Thymus (tissue), 11 donors: ENCODE data around the gene CYP26B1. TPM values are rescaled to one million over a fixed set of nuclear protein-coding genes. Genes with fewer than 3 reads are reported as not detected.

Experiments
- DNase-seq, 9 donors: peaks; one replicate each; pipeline ENCODE4 v3.0.0-alpha.2; 2013; ENCODE audit warnings: low spot score in 9 of 9, low read depth in 6 of 9, missing footprints in 1 of 9
- H3K27ac ChIP-seq, 2 donors: one replicate each; pipeline ENCODE4 v1.5.1; 2013; ENCODE audit warnings: control low read depth in 1 of 2, low read depth in 1 of 2, low read length in 1 of 2, mild to moderate bottlenecking in 1 of 2, moderate library complexity in 1 of 2
- H3K27me3 ChIP-seq, 2 donors: one replicate each; pipeline ENCODE4 v1.5.1; 2013; ENCODE audit warnings: low read length in 1 of 2; ENCODE audit not compliant: control insufficient read depth in 2 of 2, insufficient read depth in 1 of 2
- H3K36me3 ChIP-seq, 2 donors: one replicate each; pipeline ENCODE4 v1.5.1; 2013; ENCODE audit warnings: low read length in 1 of 2, mild to moderate bottlenecking in 1 of 2, moderate library complexity in 1 of 2; ENCODE audit not compliant: control insufficient read depth in 2 of 2, insufficient read depth in 2 of 2
- H3K4me1 ChIP-seq, 2 donors: one replicate each; pipeline ENCODE4 v1.5.1; 2013; ENCODE audit warnings: low read length in 2 of 2; ENCODE audit not compliant: control insufficient read depth in 2 of 2, insufficient read depth in 2 of 2
- H3K4me3 ChIP-seq, 2 donors: one replicate each; pipeline ENCODE4 v1.5.1; 2013; ENCODE audit warnings: low read length in 2 of 2, control low read depth in 1 of 2, mild to moderate bottlenecking in 1 of 2
- H3K9me3 ChIP-seq, 2 donors: one replicate each; pipeline ENCODE4 v1.5.1; 2013; ENCODE audit warnings: low read length in 1 of 2, mild to moderate bottlenecking in 1 of 2; ENCODE audit not compliant: control insufficient read depth in 2 of 2, insufficient read depth in 1 of 2
- WGBS: extraction: QIAGEN DNeasy Blood & Tissue Kit; methylation state at CpG from one replicate; pipeline ENCODE4 v1.1.7; 2013; 5-methylcytosine and 5-hydroxymethylcytosine counted together
- polyA plus RNA-seq: library from polyadenylated mRNA; stranded (reverse); fragments of 200-250 nt; gene quantifications from one replicate; pipeline ENCODE4 v1.2.3, GENCODE V29; 2013
- total RNA-seq: library from RNA; stranded (reverse); fragments of 120-200 nt; gene quantifications from one replicate; pipeline ENCODE4 v1.2.4, GENCODE V29; 2013
- donor health status: healthy.

Gene CYP26B1
- total and polyA plus RNA-seq, 2 donors, result 5.6 to 10.3 TPM

DNA sequence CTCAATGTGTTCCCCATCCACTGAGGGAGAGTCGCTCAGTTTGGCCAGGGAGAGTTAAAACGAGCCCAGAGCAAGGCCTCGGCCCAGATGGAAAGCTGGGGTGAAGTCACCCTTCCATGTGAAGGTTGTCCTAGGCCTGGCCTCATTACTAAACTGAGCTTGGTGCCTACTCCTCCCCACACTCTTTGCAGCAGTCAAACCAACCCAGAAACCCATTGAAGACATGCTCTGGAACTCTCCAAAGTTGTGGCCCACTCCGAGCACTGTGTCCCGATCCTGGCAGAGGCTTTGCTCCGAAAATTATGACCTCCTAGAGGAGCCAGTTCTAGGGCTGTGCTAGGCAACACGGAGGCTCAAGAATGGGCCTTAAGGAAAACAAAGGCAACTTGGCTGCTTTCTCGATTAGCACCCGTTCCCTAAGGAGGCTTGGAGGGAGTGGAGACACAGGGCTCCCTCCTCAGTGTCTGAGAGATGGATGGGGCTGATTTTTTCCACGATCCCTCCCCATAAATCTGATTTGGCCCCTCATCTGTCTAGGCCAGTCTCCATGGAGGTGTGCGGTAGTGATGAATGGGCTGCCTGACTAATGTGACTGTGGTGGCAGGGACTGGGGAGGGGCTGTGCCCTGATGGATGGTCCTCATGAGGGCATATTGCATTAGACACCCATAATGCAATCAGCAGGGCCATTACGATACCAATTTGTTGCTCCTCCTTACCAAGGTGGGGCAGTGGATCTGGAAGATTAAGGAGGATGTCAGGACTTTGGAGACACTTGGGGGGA lies 11.7 kb upstream of the CYP26B1 start:
- no peak for DNase-seq
- no peaks in the 10 kb centered on the region for H3K4me1 ChIP-seq
- H3K27ac ChIP-seq, result no peak overlapping the region
- H3K9me3 ChIP-seq, result no peaks in the 10 kb centered on the region
- 93% methylated on average over 12 of the region's 12 CpGs for WGBS
- H3K36me3 ChIP-seq, result no peaks in the 10 kb centered on the region
- no peak overlapping the region for H3K4me3 ChIP-seq
- peaks cover 0 to 3% of the 10 kb centered on the region in 2 donors for H3K27me3 ChIP-seq

DNA sequence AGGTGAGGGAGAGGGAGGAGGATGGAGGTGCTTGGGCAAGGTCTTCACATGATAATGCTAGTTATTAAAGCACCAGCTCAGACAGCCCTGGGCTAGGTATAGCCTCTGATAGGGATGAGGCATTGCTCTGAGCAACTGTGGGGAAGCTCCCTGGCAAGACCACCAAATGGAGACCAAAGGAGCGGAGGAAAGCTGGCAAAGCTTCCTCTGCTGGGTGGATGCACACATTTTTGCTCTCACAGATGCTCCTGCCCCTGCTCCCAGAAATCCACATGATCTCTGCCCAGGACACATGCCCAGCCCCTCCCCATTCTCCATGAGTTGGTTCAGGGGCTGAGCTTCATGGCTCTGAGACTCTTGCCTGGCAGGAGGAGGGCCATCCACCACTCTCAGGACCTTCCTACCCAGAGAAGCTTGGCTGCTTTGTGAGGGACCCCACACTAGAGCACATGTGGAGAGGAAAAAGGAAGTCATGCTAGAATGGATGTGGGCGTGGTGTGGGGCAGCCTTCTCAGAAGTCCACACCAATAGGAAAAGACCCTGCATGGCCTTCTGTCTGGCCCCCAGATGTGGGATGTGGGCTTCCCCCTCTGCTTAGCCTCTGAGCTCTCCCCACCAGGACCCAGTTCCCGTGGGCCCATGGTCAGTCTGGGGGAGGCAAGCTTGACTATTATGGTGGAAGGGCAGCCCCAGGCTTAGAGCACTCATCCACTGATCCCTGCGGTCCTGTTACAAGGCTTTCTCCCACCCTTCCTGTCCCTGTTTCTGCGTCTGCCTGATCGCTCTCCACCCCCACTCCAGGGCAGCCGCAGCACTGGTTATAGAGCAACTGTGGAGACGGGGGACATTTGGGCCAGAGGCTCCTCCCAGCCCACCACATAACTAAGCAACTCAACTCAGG lies 10.5 kb upstream of the CYP26B1 start:
- Histone ChIP-seq H3K27ac (no peak overlapping the region), H3K9me3 (no peaks in the 10 kb centered on the region), H3K4me1 (no peaks in the 10 kb centered on the region), H3K36me3 (no peaks in the 10 kb centered on the region), H3K27me3 (peaks cover 0 to 10% of the 10 kb centered on the region in 2 donors), H3K4me3 (no peak overlapping the region)
- 90% methylated on average over 8 of the region's 8 CpGs for WGBS
- DNase-seq, result no peak

DNA sequence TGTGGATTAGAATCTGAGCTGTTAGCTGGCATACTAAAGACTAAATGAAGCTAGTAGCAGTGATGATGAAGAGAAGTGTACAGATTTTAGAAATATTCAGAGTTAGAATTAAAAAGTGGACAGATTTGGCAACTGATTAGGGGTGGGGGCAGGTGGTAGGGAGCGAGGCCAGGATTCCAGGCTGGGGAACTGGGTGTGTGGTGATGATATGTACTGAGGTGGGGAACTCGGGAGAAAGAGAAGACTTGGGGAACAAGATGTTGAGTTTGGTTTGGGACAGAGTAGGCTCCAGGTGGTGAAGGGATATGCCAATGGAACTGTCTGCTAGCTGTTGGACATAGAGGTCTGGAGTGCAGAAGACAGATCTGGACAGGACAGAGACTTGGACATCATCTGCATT lies 9.2 kb upstream of the CYP26B1 start:
- Histone ChIP-seq H3K4me1 (no peaks in the 10 kb centered on the region), H3K36me3 (no peaks in the 10 kb centered on the region), H3K4me3 (no peak overlapping the region), H3K27me3 (peaks cover 0 to 13% of the 10 kb centered on the region in 2 donors), H3K27ac (no peak overlapping the region), H3K9me3 (no peaks in the 10 kb centered on the region)
- no peak for DNase-seq
- 84% methylated on average over 2 of the region's 2 CpGs for WGBS

DNA sequence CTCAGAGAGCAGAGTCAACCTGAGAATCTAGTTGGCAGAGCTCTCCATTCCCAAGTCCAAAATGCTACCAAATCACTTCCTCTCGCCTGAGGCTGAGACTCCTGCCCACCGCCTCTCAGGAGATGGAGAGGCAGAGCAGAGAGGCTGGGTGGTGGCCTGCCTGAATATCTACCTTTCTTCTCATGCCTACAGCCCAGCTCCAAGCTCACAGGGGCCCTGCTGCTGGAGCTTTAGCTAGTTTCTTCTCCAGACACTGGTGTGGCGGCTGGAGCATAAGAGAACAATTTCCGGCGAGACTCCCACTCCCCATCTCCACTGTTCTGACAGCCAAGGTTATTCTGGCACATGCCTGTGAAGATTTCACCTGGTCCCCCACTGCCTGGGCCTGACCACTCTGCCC lies 8.1 kb upstream of the CYP26B1 start:
- Histone ChIP-seq H3K27ac (no peak overlapping the region), H3K4me1 (no peaks in the 10 kb centered on the region), H3K27me3 (peaks cover 3 to 24% of the 10 kb centered on the region in 2 donors), H3K36me3 (no peaks in the 10 kb centered on the region), H3K4me3 (no peak overlapping the region), H3K9me3 (no peaks in the 10 kb centered on the region)
- DNase-seq, result no peak
- WGBS, result 96% methylated on average over 5 of the region's 5 CpGs

DNA sequence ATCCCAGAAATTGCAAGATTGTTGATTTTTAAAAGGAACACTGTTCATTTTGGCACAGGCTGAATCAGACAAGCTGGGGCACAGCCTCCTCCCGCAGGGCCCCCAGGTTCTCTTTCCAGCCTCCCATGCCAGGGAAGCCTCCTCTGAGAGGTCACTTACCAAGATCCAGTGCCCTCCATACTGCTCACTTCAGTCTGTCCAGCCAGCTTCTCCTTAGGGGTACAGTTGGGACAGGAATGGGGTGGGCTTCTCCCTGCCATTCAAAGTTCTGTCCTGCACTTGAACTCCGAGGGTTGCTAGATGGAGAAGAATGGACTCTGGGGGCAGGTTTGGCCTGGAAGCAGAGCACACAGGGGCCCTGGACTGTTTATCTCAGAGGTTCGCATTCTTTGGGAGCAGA lies 7.5 kb upstream of the CYP26B1 start:
- WGBS, result 95% methylated on average over 3 of the region's 3 CpGs
- Histone ChIP-seq H3K4me1 (no peaks in the 10 kb centered on the region), H3K4me3 (no peak overlapping the region), H3K27me3 (peaks cover 9 to 30% of the 10 kb centered on the region in 2 donors), H3K36me3 (no peaks in the 10 kb centered on the region), H3K27ac (no peak overlapping the region), H3K9me3 (no peaks in the 10 kb centered on the region)
- DNase-seq, result no peak

DNA sequence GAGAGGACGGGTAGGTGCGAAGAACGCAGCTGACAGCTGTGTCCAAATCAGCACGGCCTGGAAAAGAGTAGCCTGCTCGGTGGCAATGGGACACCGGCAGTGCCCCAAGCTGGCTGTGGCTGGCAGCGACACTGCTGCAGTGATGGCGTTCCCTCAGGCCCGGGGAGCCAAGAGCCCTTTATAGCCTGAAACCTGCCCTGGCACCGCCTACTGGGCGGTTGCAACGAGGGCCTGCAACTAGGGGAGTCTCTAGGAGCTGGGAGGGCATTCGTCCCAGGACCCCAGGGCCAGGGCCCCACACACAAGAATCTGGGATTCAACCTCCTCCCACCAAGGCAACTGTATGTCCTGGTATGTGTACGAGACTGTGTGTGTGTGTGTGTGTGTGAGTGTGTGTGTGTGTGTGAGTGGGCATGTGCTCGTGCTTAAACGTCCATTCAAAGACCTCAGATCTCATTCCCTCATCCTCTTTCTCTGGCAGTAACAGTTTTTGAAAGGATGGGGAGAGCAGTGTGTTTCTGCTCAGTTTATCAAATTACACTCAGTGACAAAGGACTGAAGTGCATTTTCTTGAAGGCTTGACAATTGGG lies 6.8 kb upstream of the CYP26B1 start:
- peaks cover 16 to 37% of the 10 kb centered on the region in 2 donors for H3K27me3 ChIP-seq
- no peak overlapping the region for H3K27ac ChIP-seq
- H3K9me3 ChIP-seq, result no peaks in the 10 kb centered on the region
- no peak for DNase-seq
- no peaks in the 10 kb centered on the region for H3K36me3 ChIP-seq
- no peak overlapping the region for H3K4me3 ChIP-seq
- WGBS, result 90% methylated on average over 16 of the region's 16 CpGs
- no peaks in the 10 kb centered on the region for H3K4me1 ChIP-seq

DNA sequence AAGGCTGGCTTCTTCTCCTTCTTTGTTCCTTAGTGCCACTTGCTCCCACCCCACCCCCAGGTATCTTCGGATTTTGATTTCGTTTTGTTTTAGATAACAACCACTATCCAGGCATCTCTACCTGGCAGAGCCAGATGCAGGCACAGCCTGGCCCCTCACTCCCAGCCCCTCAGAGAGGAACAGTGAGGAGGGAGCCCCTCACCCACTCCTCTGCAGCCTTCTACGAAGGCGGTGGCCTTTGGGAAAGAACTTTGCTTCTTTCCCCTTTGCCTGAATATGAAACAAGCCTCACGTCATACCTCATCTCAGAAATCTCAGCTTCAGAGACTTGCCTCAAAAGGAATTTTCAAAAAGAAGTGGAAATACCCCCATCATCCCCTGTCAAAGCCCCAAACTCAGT lies 6.3 kb upstream of the CYP26B1 start:
- H3K27ac ChIP-seq, result no peak overlapping the region
- H3K4me1 ChIP-seq, result no peaks in the 10 kb centered on the region
- WGBS, result 93% methylated on average over 5 of the region's 5 CpGs
- no peaks in the 10 kb centered on the region for H3K36me3 ChIP-seq
- H3K9me3 ChIP-seq, result no peaks in the 10 kb centered on the region
- no peak for DNase-seq
- H3K4me3 ChIP-seq, result no peak overlapping the region
- peaks cover 21 to 42% of the 10 kb centered on the region in 2 donors for H3K27me3 ChIP-seq

DNA sequence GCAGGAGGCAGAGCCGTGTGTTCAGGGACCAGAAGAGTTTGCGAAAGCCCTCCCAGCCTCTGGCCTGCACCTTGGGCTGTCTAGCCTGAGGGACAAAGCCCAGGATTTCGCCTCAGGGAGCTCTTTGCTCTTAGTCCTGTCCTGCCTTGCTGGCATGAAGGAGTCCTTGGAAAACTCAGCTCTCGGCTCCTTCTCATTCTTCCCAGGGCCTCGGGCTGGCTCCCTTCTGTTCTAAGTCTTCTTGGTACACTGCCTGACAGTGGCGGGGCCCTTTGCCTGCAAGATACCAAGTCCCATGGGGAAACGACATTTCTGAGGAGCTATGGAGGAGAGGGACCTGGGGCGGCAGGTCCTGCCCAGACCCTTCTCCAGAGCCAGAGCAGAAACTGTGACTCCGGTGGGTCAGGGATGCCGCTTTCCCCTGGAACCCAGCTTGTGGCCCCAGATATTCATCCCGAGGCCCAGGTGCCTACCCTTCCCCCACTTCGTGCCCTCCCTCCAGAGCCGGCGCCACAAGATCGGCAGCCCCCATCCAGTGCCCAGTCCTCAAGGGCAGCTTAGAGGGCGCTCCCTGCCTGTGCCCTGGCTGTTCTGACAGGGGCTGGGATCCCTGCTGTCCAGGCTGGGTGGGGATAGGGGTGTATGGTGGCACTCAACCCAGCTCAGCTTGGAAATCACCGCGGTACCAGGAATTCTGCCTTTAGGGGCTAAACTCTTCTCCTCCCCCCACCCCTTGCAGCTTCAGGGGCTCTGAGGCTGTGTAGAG lies 5.5 kb upstream of the CYP26B1 start:
- peaks cover 28 to 47% of the 10 kb centered on the region in 2 donors for H3K27me3 ChIP-seq
- no peaks in the 10 kb centered on the region for H3K9me3 ChIP-seq
- no peak overlapping the region for H3K4me3 ChIP-seq
- H3K4me1 ChIP-seq, result no peaks in the 10 kb centered on the region
- no peak for DNase-seq
- WGBS, result 87% methylated on average over 18 of the region's 18 CpGs
- H3K36me3 ChIP-seq, result no peaks in the 10 kb centered on the region
- H3K27ac ChIP-seq, result no peak overlapping the region
